Right atrium auricular region (tissue), 2 donors: Measurements from ENCODE around the gene ECHDC3. TPM values are rescaled to one million over a fixed set of nuclear protein-coding genes. Genes with fewer than 3 reads are reported as not detected.

Source experiments
- DNase-seq: peaks from one replicate; pipeline ENCODE4 v3.0.0-alpha.2; 2019; ENCODE audit warnings: low spot score
- H3K27ac ChIP-seq, 2 donors: fragments of 200-600 bp; sonication (generic); 1 replicate in 1 of 2; 2 replicates in 1 of 2; pipeline ENCODE4 v1.5.1; 2016 to 2019
- H3K27me3 ChIP-seq, 2 donors: fragments of 200-600 bp; sonication (generic); one replicate each; pipeline versions ENCODE4 v1.5.1 to v1.6.0; 2017 to 2019
- H3K36me3 ChIP-seq: fragments of 200-600 bp; sonication (generic); one replicate; pipeline ENCODE4 v1.5.1; 2016
- H3K4me1 ChIP-seq, 2 donors: fragments of 200-600 bp; sonication (generic); one replicate each; pipeline versions ENCODE4 v1.5.1 to v1.6.0; 2017 to 2019
- H3K4me3 ChIP-seq, 2 donors: fragments of 200-600 bp; sonication (generic); 1 replicate in 1 of 2; 2 replicates in 1 of 2; pipeline ENCODE4 v1.5.1; 2017 to 2019; ENCODE audit warnings: mild to moderate bottlenecking in 1 of 2, moderate library complexity in 1 of 2
- H3K9me3 ChIP-seq, 2 donors: fragments of 200-600 bp; sonication (generic); one replicate each; pipeline ENCODE4 v1.5.1; 2019
- CTCF ChIP-seq, 2 donors: fragments of 200-600 bp; sonication (generic); IDR thresholded peaks; one replicate each; pipeline ENCODE4 v1.5.1; 2019; ENCODE audit warnings: antibody characterized with exemption in 2 of 2
- total RNA-seq, 2 donors: library from RNA; depleted of rRNA; stranded (reverse); fragments of >200 nt; gene quantifications; one replicate each; pipeline ENCODE4 v1.1.0, GENCODE V29; 2016

ECHDC3 gene
- total RNA-seq, 2 donors from 2014 or later = 201 to 223 TPM

GRCh38 chr10:11757454-11757820 is 15.3 kb downstream of the ECHDC3 start:
- Histone ChIP-seq H3K9me3 (no peaks in the 10 kb centered on the region), H3K4me3 (no peak overlapping the region), H3K4me1 (peaks cover 0 to 41% of the 10 kb centered on the region in 2 donors), H3K27ac (peak overlapping the region; percentile 69 to 83), H3K27me3 (no peaks in the 10 kb centered on the region), H3K36me3 (peaks cover 42% of the 10 kb centered on the region)
- peak; percentile 86 for DNase-seq
- no peak for TF ChIP-seq CTCF (IDR thresholded peaks at IDR 0.05)

- Histone ChIP-seq H3K4me3 (no peak overlapping the region), H3K36me3 (peaks cover 42% of the 10 kb centered on the region)
Measured at GRCh38 chr10:11757821-11758463, 15.8 kb downstream of the ECHDC3 start.

GRCh38 chr10:11758527-11759236 is 16.5 kb downstream of the ECHDC3 start:
- DNase-seq = no peak

More at GRCh38 chr10:11757821-11758463, 15.8 kb downstream of the ECHDC3 start:
- Histone ChIP-seq H3K9me3 (no peaks in the 10 kb centered on the region), H3K27ac (peak overlapping the region; percentile 69 to 83), H3K27me3 (no peaks in the 10 kb centered on the region), H3K4me1 (peaks cover 0 to 41% of the 10 kb centered on the region in 2 donors)
- DNase-seq = peak; percentile 93
- peak; percentile 81 to 97 for TF ChIP-seq CTCF (IDR thresholded peaks at IDR 0.05)

GRCh38 chr10:11759347-11759746 is 17.2 kb downstream of the ECHDC3 start:
- Histone ChIP-seq H3K36me3 (peaks cover 52% of the 10 kb centered on the region), H3K27ac (no peak overlapping the region), H3K4me3 (no peak overlapping the region), H3K27me3 (no peaks in the 10 kb centered on the region), H3K9me3 (no peaks in the 10 kb centered on the region), H3K4me1 (peaks cover 0 to 41% of the 10 kb centered on the region in 2 donors)
- TF ChIP-seq CTCF (IDR thresholded peaks at IDR 0.05) = no peak
- DNase-seq = no peak

More at GRCh38 chr10:11758527-11759236, 16.5 kb downstream of the ECHDC3 start:
- H3K4me1 ChIP-seq = peaks cover 0 to 41% of the 10 kb centered on the region in 2 donors
- TF ChIP-seq CTCF (IDR thresholded peaks at IDR 0.05) = no peak
- H3K27ac ChIP-seq = peak overlapping the region; percentile 69 to 83
- no peak overlapping the region for H3K4me3 ChIP-seq
- H3K9me3 ChIP-seq = no peaks in the 10 kb centered on the region
- H3K36me3 ChIP-seq = peaks cover 46% of the 10 kb centered on the region
- no peaks in the 10 kb centered on the region for H3K27me3 ChIP-seq

GRCh38 chr10:11760151-11760550 is 18.0 kb downstream of the ECHDC3 start:
- Histone ChIP-seq H3K36me3 (peaks cover 56% of the 10 kb centered on the region), H3K4me1 (peaks cover 0 to 41% of the 10 kb centered on the region in 2 donors)

More at GRCh38 chr10:11760151-11760550, 18.0 kb downstream of the ECHDC3 start:
- H3K27ac ChIP-seq = peak overlapping the region in 1 of 2 donors; percentile 49
- no peak for TF ChIP-seq CTCF (IDR thresholded peaks at IDR 0.05)
- no peak overlapping the region for H3K4me3 ChIP-seq
- no peaks in the 10 kb centered on the region for H3K27me3 ChIP-seq
- DNase-seq = no peak
- H3K9me3 ChIP-seq = no peaks in the 10 kb centered on the region
